ENCODE data around the gene MS4A14.

The MS4A14 gene

DNA sequence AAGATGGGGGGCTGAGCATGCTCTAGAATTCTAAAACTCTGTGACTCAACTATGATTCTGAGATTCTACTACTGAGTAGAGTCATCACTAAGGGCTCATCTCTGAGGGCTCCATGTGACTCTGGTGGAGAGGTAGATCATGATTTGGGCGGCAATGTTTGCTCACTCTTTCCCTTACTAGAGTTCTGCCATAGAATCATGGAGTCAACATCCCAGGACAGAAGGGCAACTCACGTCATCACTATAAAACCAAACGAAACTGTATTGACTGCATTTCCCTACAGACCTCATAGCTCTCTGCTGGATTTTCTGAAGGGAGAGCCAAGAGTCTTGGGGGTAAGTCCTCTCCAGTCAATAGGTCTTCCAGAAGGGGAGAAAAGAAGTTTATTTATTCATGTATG is at the start of gene MS4A14:
Gene MS4A14, plus strand, starts transcription at position 78 of the 400 bp plus-strand sequence. Its CDS starts 120 bp downstream, at position 198.
- H3K4me3 ChIP-seq (ENCODE audit: control insufficient read depth, low read depth, low read length), result no peak within 1 kb of the TSS
- TF ChIP-seq, protein P1, sequence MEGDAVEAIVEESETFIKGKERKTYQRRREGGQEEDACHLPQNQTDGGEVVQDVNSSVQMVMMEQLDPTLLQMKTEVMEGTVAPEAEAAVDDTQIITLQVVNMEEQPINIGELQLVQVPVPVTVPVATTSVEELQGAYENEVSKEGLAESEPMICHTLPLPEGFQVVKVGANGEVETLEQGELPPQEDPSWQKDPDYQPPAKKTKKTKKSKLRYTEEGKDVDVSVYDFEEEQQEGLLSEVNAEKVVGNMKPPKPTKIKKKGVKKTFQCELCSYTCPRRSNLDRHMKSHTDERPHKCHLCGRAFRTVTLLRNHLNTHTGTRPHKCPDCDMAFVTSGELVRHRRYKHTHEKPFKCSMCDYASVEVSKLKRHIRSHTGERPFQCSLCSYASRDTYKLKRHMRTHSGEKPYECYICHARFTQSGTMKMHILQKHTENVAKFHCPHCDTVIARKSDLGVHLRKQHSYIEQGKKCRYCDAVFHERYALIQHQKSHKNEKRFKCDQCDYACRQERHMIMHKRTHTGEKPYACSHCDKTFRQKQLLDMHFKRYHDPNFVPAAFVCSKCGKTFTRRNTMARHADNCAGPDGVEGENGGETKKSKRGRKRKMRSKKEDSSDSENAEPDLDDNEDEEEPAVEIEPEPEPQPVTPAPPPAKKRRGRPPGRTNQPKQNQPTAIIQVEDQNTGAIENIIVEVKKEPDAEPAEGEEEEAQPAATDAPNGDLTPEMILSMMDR (conservative IDR thresholded peaks at IDR 0.05; ENCODE audit: control insufficient read depth, insufficient read depth, low read depth, low read length), result no peak
- DNase-seq (ENCODE audit: low read depth), result no peak

DNA sequence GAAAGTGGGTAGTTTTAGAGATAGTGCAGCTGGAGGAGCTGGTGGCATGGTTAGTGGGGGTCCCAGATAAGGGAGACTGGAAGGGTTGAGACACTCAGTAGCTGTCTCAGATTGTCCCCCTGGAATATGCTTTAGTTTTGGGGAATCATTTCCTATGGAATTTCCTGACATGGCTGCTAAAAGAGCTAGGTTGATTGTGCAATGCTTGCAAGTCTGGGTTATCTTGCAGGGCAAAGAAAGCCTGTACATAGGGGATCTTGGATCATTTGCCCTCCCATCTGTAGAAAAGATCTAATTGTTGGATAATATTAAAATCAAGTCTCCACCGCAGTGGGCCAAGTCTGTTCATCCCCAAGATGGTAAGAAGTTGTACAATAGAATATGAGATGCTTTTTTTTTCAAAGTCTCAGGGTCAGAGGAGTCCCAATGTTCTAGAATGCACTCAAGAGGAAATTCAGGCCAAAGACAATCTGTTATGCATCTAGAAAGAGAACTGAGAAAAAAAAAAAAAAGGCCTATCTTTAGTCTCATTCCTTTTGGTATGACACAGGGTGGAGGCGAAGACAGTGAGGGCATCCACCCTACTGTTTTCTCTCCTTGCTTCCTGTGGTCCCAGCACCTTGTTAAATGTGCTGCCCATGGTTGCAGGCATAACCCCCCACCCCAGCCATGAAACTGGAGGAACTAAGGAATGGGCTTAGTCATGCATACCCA is 49.0 kb upstream of the MS4A14 start:
- no peak for DNase-seq (ENCODE audit: low read depth)
- no peak overlapping the region for H3K4me3 ChIP-seq (ENCODE audit: control insufficient read depth, low read depth, low read length)
- TF ChIP-seq, protein P1 (conservative IDR thresholded peaks at IDR 0.05; ENCODE audit: control insufficient read depth, insufficient read depth, low read depth, low read length), result no peak

DNA sequence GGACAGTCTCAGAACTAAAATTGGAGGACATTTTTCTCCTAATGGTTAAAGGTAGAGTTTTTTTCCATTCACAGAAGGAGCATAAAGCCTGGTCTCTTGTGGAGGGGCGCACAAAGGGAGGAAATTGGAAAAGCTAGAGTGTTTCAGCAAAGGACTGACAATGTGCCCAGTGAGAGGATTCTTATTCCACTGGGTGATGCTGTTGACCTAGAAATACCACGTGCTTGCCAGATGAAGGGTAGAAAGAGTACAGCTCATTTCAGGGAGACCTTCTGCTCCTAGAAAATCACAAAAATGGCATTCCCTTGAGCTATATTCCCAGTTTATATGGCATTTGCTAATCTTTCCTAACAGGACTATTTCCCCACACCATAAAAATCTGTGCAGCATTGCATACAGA is 48.1 kb upstream of the MS4A14 start:
- no peak overlapping the region for H3K4me3 ChIP-seq (ENCODE audit: control insufficient read depth, low read depth, low read length)
- TF ChIP-seq, protein P1 (conservative IDR thresholded peaks at IDR 0.05; ENCODE audit: control insufficient read depth, insufficient read depth, low read depth, low read length), result no peak
- DNase-seq (ENCODE audit: low read depth), result no peak

- H3K4me3 ChIP-seq (ENCODE audit: control insufficient read depth, low read depth, low read length), result no peak overlapping the region
- DNase-seq (ENCODE audit: low read depth), result no peak
- TF ChIP-seq, protein P1 (conservative IDR thresholded peaks at IDR 0.05; ENCODE audit: control insufficient read depth, insufficient read depth, low read depth, low read length), result no peak
Measured at GRCh38 chr11:60349990-60350389, 46.3 kb upstream of the MS4A14 start.

DNA sequence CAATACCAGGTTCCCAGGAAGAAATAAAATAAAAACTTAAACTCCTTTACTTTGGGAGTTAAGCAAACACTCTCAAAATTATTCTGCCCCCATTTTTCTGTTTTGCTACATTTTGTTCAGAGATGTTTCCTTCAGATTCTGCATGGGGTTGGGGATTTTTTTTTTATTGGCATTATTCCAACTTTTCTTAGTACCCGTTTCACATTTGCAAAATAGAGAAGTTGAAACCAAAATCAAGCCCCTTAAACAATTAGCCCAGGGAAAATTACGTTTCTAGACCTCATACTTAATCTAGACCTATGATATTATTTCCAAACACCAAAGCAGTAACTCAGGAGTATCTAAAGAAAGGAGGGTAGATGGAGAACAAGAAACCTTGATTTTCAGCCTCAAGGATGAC is 38.5 kb upstream of the MS4A14 start:
- DNase-seq (ENCODE audit: low read depth), result no peak
- TF ChIP-seq, protein P1 (conservative IDR thresholded peaks at IDR 0.05; ENCODE audit: control insufficient read depth, insufficient read depth, low read depth, low read length), result no peak
- H3K4me3 ChIP-seq (ENCODE audit: control insufficient read depth, low read depth, low read length), result no peak overlapping the region

DNA sequence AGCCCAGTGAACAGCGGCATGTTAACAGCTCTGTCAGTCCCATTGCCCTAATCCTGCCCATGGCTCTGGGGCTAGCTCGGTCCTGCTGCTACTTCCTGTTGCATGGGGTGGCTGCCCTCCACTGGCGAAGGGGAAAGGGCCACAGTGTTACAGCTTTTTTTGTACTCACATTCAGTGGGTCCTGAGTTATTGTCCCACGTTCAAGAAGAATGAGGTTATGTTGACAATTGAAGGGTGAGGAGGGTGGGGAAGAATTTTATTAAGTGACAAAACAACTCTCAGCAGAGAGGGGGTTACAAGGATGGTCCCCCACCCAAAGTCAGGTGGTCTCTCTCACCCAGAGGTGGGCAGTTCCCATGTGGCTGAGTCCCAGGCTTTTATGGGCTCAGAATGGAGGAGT is 35.6 kb upstream of the MS4A14 start:
- DNase-seq (ENCODE audit: low read depth), result no peak
- no peak overlapping the region for H3K4me3 ChIP-seq (ENCODE audit: control insufficient read depth, low read depth, low read length)
- TF ChIP-seq, protein P1 (conservative IDR thresholded peaks at IDR 0.05; ENCODE audit: control insufficient read depth, insufficient read depth, low read depth, low read length), result no peak
